Measurements from ENCODE around the gene COQ5.
"Not testable (repeated sequence)": the region's sequence is repeated elsewhere in the genome, so short reads cannot be mapped to it uniquely, and the experiment has no call there.

GRCh38 chr12:120530418-120530761 is 1.4 kb upstream of the COQ5 start:
- TF ChIP-seq POLR2AphosphoS5, CTCF (IDR thresholded peaks at IDR 0.05): not testable (repeated sequence)

Data from sigmoid colon (tissue), 4 donors.